GM10847 (cell line): ENCODE data around the gene PRDX5.

Experiments used
- POLR2A ChIP-seq: IDR thresholded peaks from 2 replicates; pipeline ENCODE4 v1.6.1; 2011; ENCODE audit not compliant: insufficient read length; ENCODE audit errors: extremely low read depth

The PRDX5 gene

DNA sequence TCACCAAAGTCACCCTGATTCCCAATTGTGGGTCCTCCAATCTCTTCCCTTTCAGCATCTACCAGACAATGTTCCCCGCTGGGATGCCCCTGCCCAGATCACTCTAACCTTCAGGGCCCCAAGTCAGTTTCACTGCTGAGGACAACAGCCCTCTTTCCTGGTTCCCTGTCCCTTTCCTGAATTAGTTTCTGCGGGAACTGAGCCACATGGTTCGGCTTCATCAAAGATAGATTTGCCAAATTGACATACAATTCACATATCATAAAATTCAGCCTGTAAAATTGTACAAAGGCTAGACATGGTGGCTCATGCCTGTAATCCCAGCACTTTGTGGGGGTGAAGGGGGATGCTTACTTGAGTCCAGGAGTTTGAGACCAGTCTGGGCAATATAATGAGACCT lies 10.1 kb downstream of the PRDX5 start:
- no peak for TF ChIP-seq POLR2A

DNA sequence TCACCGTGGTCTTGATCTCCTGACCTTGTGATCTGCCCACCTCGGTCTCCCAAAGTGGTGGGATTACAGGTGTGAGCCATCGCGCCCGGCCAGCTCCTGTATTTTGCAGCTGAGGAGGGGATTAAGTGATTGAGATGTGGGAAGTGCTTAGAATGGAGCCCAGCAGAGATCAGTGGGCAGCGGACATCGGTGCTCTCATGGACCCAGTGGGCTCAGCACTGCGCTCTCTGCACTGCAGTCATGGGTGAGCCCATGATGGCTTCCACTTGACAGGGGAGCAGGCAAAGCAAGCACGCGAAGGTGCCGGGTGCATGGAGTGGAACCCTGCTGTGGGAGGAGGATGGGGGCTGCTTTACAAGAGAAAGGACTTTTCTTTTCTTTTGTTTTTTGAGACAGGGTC lies 13.0 kb downstream of the PRDX5 start:
- TF ChIP-seq POLR2A, result no peak

DNA sequence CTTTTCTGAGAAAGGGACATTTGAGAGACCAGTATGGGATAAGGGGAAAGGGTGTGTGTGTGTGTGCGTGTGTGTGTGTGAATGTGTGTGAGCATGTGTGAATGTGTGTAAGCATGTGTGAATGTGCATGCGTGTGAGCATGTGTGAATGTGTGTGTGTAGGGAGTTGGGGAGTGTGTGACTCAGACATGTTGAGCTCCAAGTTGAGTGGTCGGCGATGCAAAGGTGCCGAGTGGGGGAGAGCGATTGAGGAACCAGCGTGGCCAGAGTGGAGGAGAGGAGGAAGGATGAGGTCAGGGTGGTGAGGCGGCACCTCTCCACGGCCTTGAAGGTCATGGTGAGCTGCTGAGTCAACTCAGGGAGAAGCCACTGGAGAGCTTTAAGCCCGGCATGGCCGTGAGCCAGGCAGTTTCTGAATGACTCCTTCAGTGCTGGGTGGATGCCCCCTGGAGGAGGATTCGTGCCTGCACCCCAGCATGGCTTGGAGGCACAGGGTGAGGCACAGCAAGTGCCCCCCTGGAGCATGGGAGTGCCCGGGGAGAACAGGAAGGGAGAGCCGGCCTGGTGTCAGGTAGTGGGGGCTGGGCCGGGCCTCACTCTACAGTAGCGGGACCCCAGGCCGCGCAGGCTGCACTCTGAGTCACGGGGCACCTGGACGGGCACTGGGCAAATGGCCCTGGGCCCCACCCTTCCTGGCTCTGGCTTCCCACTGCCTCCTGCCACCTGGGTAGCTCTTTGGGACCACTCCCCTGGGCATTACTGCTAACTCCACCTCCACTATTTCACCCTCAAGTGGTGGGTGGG lies 13.8 kb downstream of the PRDX5 start:
- TF ChIP-seq POLR2A, result no peak

DNA sequence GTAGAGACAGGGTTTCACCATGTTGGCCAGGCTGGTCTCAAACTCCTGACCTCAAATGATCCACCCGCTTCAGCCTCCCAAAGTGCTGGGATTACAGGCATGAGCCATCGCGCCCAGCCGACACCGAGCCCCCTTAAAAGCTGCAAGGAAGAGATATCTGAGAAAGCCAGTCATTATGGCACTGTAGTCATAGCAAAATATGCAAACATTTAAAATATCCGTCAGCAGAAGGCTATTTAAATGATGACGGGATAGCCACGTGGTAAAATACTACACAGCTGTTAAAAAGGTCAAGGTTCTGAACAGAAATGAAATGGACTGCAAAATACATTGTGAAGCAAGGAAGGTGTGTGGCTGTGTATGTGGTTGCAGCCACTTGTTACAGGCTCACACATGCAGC lies 15.6 kb downstream of the PRDX5 start:
- no peak for TF ChIP-seq POLR2A

- no peak for TF ChIP-seq POLR2A
Observed at GRCh38 chr11:64334764-64335735, 17.1 kb downstream of the PRDX5 start.

GRCh38 chr11:64337538-64338249 lies 19.8 kb downstream of the PRDX5 start:
- no peak for TF ChIP-seq POLR2A

DNA sequence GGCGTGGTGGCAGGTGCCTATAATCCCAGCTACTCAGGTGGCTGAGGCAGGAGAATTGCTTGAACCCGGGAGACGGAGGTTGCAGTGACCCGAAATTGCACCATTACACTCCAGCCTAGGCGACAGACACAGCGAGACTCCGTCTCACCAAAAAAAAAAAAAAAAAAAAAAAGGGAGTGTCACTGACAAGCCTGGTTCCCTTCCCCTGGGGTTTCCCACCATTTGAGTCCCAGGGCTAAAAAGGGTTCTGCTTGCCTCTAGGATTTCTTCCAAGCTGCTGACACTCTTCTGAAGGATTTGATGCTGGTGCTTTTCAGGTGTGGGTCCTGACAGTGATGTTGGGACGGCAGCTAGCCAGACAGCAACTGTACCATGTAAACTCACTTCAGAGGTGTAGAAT lies 20.8 kb downstream of the PRDX5 start:
- no peak for TF ChIP-seq POLR2A

GRCh38 chr11:64339286-64339685 lies 21.4 kb downstream of the PRDX5 start:
- no peak for TF ChIP-seq POLR2A

DNA sequence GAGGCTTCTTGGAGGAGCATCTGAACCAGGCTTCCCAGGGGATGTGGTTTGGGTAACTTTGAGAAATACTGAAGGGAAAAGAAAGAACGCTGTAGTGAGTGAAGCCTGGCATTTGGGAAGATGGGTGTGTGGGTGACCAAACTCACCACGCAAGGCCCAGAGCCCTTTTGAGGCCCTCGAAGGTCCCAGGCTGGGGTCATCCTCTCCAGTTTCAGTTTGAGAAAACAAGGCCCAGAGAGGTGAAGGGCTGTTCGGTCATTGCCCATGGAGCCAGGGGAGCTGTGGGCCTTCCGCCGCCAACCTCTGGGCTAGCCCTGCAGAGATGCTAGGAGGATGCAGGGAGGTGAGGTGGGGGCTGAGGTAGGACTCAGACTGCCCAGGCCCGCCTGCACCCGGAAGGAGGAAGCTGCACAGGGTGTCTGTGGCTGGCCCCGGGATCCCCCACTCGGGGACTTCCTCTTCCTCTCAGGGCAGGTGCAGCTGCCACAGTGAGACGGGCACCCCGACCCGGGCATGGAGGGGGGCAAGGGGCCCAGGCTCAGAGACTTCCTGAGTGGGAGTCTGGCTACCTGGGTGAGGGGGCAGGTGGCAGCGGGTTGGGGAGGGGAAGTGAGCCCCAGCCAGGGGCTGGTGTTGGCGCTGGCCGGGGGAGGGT lies 22.0 kb downstream of the PRDX5 start, which contains the start of gene CCDC88B:
Gene CCDC88B, plus strand, starts transcription at position 451 of the 655 bp plus-strand sequence. Its CDS starts 63 bp downstream, at position 514.
- peak; percentile 63 for TF ChIP-seq POLR2A

DNA sequence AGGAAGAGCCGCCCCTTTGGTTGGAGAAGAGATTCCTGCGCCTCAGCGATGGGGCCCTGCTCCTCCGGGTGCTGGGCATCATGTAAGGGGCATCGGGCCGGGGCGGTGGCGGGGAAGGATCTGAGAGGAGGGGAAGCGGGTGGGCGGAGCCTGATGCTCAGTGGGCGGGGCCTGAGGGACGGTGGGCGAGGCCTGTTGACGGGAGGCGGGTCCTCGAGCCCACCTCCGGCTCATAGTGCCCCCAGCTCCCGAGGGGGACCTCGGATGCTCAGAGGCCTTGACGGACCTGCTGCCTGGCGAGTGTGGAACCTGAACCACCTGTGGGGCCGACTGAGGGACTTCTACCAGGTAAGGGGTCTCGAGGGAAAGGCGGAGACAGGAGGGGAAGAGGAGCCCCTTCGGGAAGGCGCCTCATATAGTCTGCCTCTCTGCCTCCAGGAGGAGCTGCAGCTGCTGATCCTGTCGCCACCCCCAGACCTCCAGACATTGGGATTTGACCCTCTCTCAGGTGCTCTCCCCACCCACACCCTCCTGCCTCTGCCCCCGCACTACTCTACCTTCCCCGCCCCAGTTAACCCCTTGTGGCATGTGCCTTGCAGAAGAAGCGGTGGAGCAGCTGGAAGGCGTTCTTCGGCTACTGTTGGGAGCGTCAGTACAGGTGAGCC lies 22.9 kb downstream of the PRDX5 start:
- TF ChIP-seq POLR2A, result peak; percentile 56

DNA sequence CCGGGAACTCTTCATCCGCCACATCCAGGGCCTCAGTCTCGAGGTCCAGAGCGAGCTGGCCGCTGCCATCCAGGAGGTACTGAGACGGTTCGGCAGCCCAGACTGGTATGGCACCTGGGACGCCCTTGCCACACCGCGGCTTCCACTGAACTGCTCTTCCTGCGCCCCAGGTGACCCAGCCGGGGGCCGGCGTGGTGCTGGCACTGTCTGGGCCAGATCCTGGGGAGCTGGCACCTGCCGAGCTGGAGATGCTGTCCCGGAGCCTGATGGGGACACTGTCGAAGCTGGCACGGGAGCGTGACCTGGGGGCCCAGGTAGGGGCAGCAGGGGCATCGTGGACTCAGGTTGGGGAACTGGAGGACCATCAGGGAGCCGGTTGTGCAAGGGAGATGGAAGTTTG lies 23.5 kb downstream of the PRDX5 start:
- TF ChIP-seq POLR2A, result no peak

- TF ChIP-seq POLR2A, result no peak
Observed at GRCh38 chr11:64341851-64342791, 24.2 kb downstream of the PRDX5 start.
